GM13977 (cell line): ENCODE data around the gene CCDC116.
A peak's percentile ranks its signal among the peaks of the same experiment; 100 is the strongest.

ENCODE experiments used
- DNase-seq: peaks from one replicate; pipeline ENCODE4 v3.0.0; 2012; ENCODE audit warnings: low spot score
- CTCF ChIP-seq: IDR thresholded peaks from 2 replicates; pipeline ENCODE4 v1.5.1; 2012; ENCODE audit warnings: mild to moderate bottlenecking, control low read depth; ENCODE audit not compliant: insufficient read depth; ENCODE audit errors: extremely low read depth, missing control alignments
- in situ Hi-C: fragments of 300-500 bp; cut with MboI; formaldehyde crosslinking; loops from one replicate; pipeline ENCODE4 v1.12.0; 2022; ENCODE audit warnings: low sequenced_read_pairs, low pct_unique_long_range_greater_than_20kb, mixed read lengths, inconsistent platforms; ENCODE audit not compliant: unreplicated experiment

The CCDC116 gene

GRCh38 chr22:21632237-21632895 is at the start of gene CCDC116:
CCDC116 (plus strand) TSS chr22:21632760; CDS start chr22:21633182, 422 bp downstream.
- DNase-seq = no peak
- in situ Hi-C loops = no loop called here
- TF ChIP-seq CTCF = no peak

GRCh38 chr22:21582801-21583740 is 49.5 kb upstream of the CCDC116 start:
- DNase-seq = no peak
- TF ChIP-seq CTCF = no peak
- in situ Hi-C loops = no loop called here

- TF ChIP-seq CTCF = no peak
- DNase-seq = no peak
- in situ Hi-C loops = no loop called here
Observed at GRCh38 chr22:21585389-21585788, 47.2 kb upstream of the CCDC116 start.

GRCh38 chr22:21587803-21588611 is 44.6 kb upstream of the CCDC116 start:
- peak; percentile 83 for DNase-seq
- in situ Hi-C loops = no loop called here
- no peak for TF ChIP-seq CTCF

- in situ Hi-C loops = no loop called here
- DNase-seq = no peak
- no peak for TF ChIP-seq CTCF
Observed at GRCh38 chr22:21589396-21589795, 43.2 kb upstream of the CCDC116 start.
